ENCODE results near the gene UXS1.

UXS1 gene

DNA sequence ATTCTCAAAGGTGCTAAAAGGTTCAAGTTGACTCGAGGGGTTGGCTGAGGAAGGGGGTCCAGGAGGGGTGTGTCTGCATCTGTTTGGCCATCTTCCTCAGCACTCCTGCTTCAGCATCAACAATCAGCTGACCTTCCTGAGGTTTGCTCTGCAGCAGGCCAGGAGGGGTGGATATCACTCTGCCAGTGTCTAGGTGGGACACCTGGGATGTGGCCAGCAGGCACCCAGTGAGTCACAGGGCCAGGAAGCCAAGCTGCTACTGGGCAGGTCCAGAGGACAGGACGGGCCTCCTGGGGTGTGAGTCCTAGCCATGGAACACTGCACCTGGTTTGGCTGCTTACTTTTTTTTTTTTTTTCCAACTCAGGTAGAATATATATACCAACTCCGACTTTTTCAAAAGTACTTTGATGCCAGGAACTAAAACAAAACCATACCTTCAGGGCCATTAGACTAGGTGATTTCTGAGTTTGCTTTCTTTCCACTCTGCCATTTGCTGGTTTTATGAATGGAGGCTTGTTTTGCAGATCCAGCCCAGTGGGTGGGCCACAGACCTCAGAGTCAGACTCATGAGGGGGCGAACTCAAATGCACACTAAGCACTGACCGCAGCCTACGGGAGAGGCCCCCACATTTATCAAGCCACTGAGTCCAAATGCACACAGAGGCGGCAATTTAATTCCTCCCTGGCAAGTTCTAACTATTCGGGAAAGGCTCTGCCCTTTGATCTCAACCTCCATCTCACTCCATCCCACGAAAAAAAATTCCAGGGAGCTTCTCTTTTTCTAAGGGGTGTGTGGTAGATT lies 76.0 kb downstream of the UXS1 start:
- no peaks in the 10 kb centered on the region for H3K9me3 ChIP-seq (ENCODE audit: insufficient read depth, low read depth, low read length)
- no peak overlapping the region for H3K4me3 ChIP-seq (ENCODE audit: low read length, poor library complexity, severe bottlenecking)
- no peaks in the 10 kb centered on the region for H3K9me2 ChIP-seq (replicated peaks; ENCODE audit: low read depth, low read length)
- TF ChIP-seq EZH2phosphoT487 (IDR thresholded peaks at IDR 0.05; ENCODE audit: borderline replicate concordance) = no peak
- TF ChIP-seq CTCF (conservative IDR thresholded peaks at IDR 0.05; ENCODE audit: low read length) = no peak
- H3K27me3 ChIP-seq (ENCODE audit: insufficient read depth, low read length, poor library complexity, severe bottlenecking) = no peaks in the 10 kb centered on the region
- H3K36me3 ChIP-seq (ENCODE audit: insufficient read depth, low read length) = peaks cover 57% of the 10 kb centered on the region; the same call in 1 of the 2 replicates
- H3F3A ChIP-seq (ENCODE audit: low read depth) = no peaks in the 10 kb centered on the region
- H3K9ac ChIP-seq (ENCODE audit: low read depth, low read length, poor library complexity, severe bottlenecking) = no peak overlapping the region
- no peaks in the 10 kb centered on the region for H4K20me1 ChIP-seq (ENCODE audit: insufficient read depth, low read length, poor library complexity, severe bottlenecking)
- H3K4me2 ChIP-seq (ENCODE audit: low read depth, low read length, poor library complexity, severe bottlenecking) = no peak overlapping the region
- no peaks in the 10 kb centered on the region for H3K79me2 ChIP-seq (ENCODE audit: insufficient read depth, low read length)
- H3K4me1 ChIP-seq (ENCODE audit: insufficient read depth, low read length, poor library complexity, severe bottlenecking) = peaks cover 11% of the 10 kb centered on the region
- no peak overlapping the region for H2AFZ ChIP-seq (ENCODE audit: low read length)

- TF ChIP-seq CTCF (conservative IDR thresholded peaks at IDR 0.05; ENCODE audit: low read length) = no peak
- TF ChIP-seq EZH2phosphoT487 (IDR thresholded peaks at IDR 0.05; ENCODE audit: borderline replicate concordance) = no peak
- Histone ChIP-seq H3K9ac (ENCODE audit: low read depth, low read length, poor library complexity, severe bottlenecking) (no peak overlapping the region), H3K27me3 (ENCODE audit: insufficient read depth, low read length, poor library complexity, severe bottlenecking) (no peaks in the 10 kb centered on the region), H3K4me1 (ENCODE audit: insufficient read depth, low read length, poor library complexity, severe bottlenecking) (peaks cover 11% of the 10 kb centered on the region), H3K4me2 (ENCODE audit: low read depth, low read length, poor library complexity, severe bottlenecking) (no peak overlapping the region), H3F3A (ENCODE audit: low read depth) (no peaks in the 10 kb centered on the region), H3K9me2 (replicated peaks; ENCODE audit: low read depth, low read length) (no peaks in the 10 kb centered on the region), H3K9me3 (ENCODE audit: insufficient read depth, low read depth, low read length) (no peaks in the 10 kb centered on the region), H2AFZ (ENCODE audit: low read length) (no peak overlapping the region), H3K4me3 (ENCODE audit: low read length, poor library complexity, severe bottlenecking) (no peak overlapping the region), H4K20me1 (ENCODE audit: insufficient read depth, low read length, poor library complexity, severe bottlenecking) (no peaks in the 10 kb centered on the region), H3K79me2 (ENCODE audit: insufficient read depth, low read length) (no peaks in the 10 kb centered on the region), H3K36me3 (ENCODE audit: insufficient read depth, low read length) (peaks cover 54% of the 10 kb centered on the region; the same call in 1 of the 2 replicates)
Measured at GRCh38 chr2:106117347-106117746, 76.8 kb downstream of the UXS1 start.

DNA sequence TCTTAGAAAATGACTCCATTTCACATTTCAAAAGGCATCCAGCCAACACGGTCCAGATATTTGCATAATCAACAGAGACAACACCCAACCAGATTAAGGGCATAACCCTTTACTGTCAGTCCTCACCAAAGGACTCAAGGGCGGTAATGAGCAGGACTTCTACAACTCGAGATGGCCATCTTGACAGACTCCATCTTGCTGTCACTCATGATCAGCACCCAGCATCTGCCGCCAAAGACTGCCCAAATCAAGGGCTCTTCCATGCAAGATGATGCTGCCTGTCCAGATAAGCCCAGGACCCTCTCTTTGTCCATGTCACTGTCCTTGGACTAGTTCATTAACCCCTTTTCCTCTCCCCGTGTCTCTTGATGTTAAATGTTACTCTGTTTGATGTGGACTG lies 77.9 kb downstream of the UXS1 start:
- Histone ChIP-seq H4K20me1 (ENCODE audit: insufficient read depth, low read length, poor library complexity, severe bottlenecking) (no peaks in the 10 kb centered on the region), H3K9ac (ENCODE audit: low read depth, low read length, poor library complexity, severe bottlenecking) (no peak overlapping the region), H3F3A (ENCODE audit: low read depth) (no peaks in the 10 kb centered on the region), H3K9me2 (replicated peaks; ENCODE audit: low read depth, low read length) (no peaks in the 10 kb centered on the region), H3K79me2 (ENCODE audit: insufficient read depth, low read length) (no peaks in the 10 kb centered on the region), H3K9me3 (ENCODE audit: insufficient read depth, low read depth, low read length) (no peaks in the 10 kb centered on the region), H3K4me1 (ENCODE audit: insufficient read depth, low read length, poor library complexity, severe bottlenecking) (peaks cover 11% of the 10 kb centered on the region), H3K36me3 (ENCODE audit: insufficient read depth, low read length) (peaks cover 54% of the 10 kb centered on the region; the same call in 1 of the 2 replicates), H2AFZ (ENCODE audit: low read length) (no peak overlapping the region), H3K4me3 (ENCODE audit: low read length, poor library complexity, severe bottlenecking) (no peak overlapping the region), H3K4me2 (ENCODE audit: low read depth, low read length, poor library complexity, severe bottlenecking) (no peak overlapping the region), H3K27me3 (ENCODE audit: insufficient read depth, low read length, poor library complexity, severe bottlenecking) (no peaks in the 10 kb centered on the region)
- TF ChIP-seq EZH2phosphoT487 (IDR thresholded peaks at IDR 0.05; ENCODE audit: borderline replicate concordance) = no peak
- no peak for TF ChIP-seq CTCF (conservative IDR thresholded peaks at IDR 0.05; ENCODE audit: low read length)

Measured in Loucy (cell line).